Osteoblast (primary cell): ENCODE measurements around the gene PLSCR1. TPM values are rescaled to one million over a fixed set of nuclear protein-coding genes. Genes with fewer than 3 reads are reported as not detected.

ENCODE experiments used
- DNase-seq: peaks from one replicate; pipeline ENCODE4 v3.0.0; 2011; ENCODE audit warnings: low spot score, mixed read lengths; ENCODE audit not compliant: insufficient read length; ENCODE audit errors: missing footprints
- H2AFZ ChIP-seq: 2 replicates; pipeline ENCODE4 v1.6.0; 2011; ENCODE audit warnings: mild to moderate bottlenecking, low read length
- H3K27ac ChIP-seq: 2 replicates; pipeline ENCODE4 v1.5.1; 2011; ENCODE audit warnings: mild to moderate bottlenecking, low read depth, low read length, moderate library complexity
- H3K27me3 ChIP-seq: 2 replicates; pipeline ENCODE4 v1.6.0; 2012; ENCODE audit warnings: mild to moderate bottlenecking, control low read depth, inconsistent platforms, low read length, moderate library complexity; ENCODE audit not compliant: insufficient read depth
- H3K36me3 ChIP-seq: 2 replicates; pipeline ENCODE4 v1.5.1; 2011; ENCODE audit warnings: mild to moderate bottlenecking, low read length, control low read depth, moderate library complexity; ENCODE audit not compliant: insufficient read depth
- H3K4me1 ChIP-seq: 2 replicates; pipeline ENCODE4 v1.5.1; 2011; ENCODE audit warnings: mild to moderate bottlenecking, low read length, control low read depth, moderate library complexity; ENCODE audit not compliant: insufficient read depth
- H3K4me2 ChIP-seq: 2 replicates; pipeline ENCODE4 v1.6.0; 2011; ENCODE audit warnings: mild to moderate bottlenecking, low read length; ENCODE audit not compliant: insufficient read depth
- H3K4me3 ChIP-seq: fragments of 200-600 bp; sonication (generic); 3 replicates; pipeline ENCODE4 v1.5.1; 2012; ENCODE audit warnings: mild to moderate bottlenecking, low read length, inconsistent platforms; ENCODE audit not compliant: insufficient read depth
- H3K79me2 ChIP-seq: 2 replicates; pipeline ENCODE4 v1.6.0; 2012; ENCODE audit warnings: mild to moderate bottlenecking, low read length, control low read depth, inconsistent platforms; ENCODE audit not compliant: insufficient read depth
- H3K9me3 ChIP-seq: 2 replicates; pipeline ENCODE4 v1.5.1; 2011; ENCODE audit warnings: low read depth, low read length, control low read depth
- H4K20me1 ChIP-seq: 2 replicates; pipeline ENCODE4 v1.6.0; 2012; ENCODE audit warnings: mild to moderate bottlenecking, low read length, control low read depth; ENCODE audit not compliant: insufficient read depth
- total RNA-seq: library from RNA; depleted of rRNA; stranded (reverse); fragments of >200 nt; gene quantifications from 2 replicates; pipeline ENCODE4 v1.2.3, GENCODE V29; 2012
- TF ChIP-seq, protein P1 (sequence below): IDR thresholded peaks from 2 replicates; pipeline ENCODE4 v1.5.1; 2011; ENCODE audit warnings: mild to moderate bottlenecking, low read depth, low read length, moderate library complexity; ENCODE audit errors: extremely low read depth

Gene PLSCR1
- total RNA-seq, 1 donor: 35.1 TPM

DNA sequence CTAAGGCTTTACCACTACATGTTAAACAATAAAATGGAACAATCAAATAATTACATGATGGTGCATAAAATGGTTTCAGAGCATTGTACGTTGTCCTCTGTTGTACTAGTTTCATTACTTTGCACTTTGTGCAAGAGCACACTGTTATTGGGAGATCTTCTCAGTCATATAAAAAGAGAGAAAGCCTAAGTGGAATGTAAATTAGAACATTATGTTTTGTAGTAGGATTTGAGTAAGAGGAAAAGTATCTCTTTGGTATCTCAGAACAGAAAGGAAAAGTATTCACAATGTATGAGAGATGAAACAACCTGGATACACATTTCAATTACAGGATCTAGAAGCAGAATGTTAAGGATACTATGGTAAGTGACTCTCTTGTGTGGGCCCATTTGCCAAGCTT, 48.2 kb downstream of the PLSCR1 start:
- no peak for DNase-seq
- no peaks in the 10 kb centered on the region for H4K20me1 ChIP-seq
- no peaks in the 10 kb centered on the region for H3K4me1 ChIP-seq
- TF ChIP-seq, protein P1, sequence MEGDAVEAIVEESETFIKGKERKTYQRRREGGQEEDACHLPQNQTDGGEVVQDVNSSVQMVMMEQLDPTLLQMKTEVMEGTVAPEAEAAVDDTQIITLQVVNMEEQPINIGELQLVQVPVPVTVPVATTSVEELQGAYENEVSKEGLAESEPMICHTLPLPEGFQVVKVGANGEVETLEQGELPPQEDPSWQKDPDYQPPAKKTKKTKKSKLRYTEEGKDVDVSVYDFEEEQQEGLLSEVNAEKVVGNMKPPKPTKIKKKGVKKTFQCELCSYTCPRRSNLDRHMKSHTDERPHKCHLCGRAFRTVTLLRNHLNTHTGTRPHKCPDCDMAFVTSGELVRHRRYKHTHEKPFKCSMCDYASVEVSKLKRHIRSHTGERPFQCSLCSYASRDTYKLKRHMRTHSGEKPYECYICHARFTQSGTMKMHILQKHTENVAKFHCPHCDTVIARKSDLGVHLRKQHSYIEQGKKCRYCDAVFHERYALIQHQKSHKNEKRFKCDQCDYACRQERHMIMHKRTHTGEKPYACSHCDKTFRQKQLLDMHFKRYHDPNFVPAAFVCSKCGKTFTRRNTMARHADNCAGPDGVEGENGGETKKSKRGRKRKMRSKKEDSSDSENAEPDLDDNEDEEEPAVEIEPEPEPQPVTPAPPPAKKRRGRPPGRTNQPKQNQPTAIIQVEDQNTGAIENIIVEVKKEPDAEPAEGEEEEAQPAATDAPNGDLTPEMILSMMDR: no peak
- H3K4me2 ChIP-seq: no peak overlapping the region
- no peak overlapping the region for H3K4me3 ChIP-seq
- no peaks in the 10 kb centered on the region for H3K36me3 ChIP-seq
- no peaks in the 10 kb centered on the region for H3K79me2 ChIP-seq
- H3K9me3 ChIP-seq: no peaks in the 10 kb centered on the region
- no peak overlapping the region for H3K27ac ChIP-seq
- H2AFZ ChIP-seq: no peak overlapping the region
- no peaks in the 10 kb centered on the region for H3K27me3 ChIP-seq

- DNase-seq: no peak
- Histone ChIP-seq H3K36me3 (no peaks in the 10 kb centered on the region), H3K4me1 (no peaks in the 10 kb centered on the region), H3K27ac (no peak overlapping the region), H3K79me2 (no peaks in the 10 kb centered on the region), H3K9me3 (no peaks in the 10 kb centered on the region), H3K4me3 (no peak overlapping the region), H4K20me1 (no peaks in the 10 kb centered on the region), H2AFZ (no peak overlapping the region), H3K4me2 (no peak overlapping the region), H3K27me3 (no peaks in the 10 kb centered on the region)
- TF ChIP-seq, protein P1: no peak
Measured at GRCh38 chr3:146493761-146494160, 50.6 kb downstream of the PLSCR1 start.

DNA sequence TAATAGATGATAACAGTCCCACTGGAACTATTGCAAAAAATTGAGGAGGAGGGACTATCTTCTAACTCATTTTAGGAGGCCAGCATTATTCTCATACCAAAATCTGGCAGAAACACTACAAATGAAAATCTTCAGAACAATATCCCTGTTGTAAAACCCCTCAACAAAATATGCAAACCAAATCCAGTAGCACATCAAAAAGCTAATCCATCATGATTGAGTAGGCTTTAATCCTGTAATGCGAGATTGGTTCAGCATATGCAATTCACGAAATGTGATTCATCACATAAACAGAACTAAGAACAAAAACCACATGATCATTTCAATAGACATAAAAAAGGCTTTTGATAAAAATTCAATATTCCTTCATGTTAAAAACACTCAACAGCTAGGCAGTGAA, 51.2 kb downstream of the PLSCR1 start:
- Histone ChIP-seq H4K20me1 (no peaks in the 10 kb centered on the region), H3K36me3 (no peaks in the 10 kb centered on the region), H3K4me1 (no peaks in the 10 kb centered on the region), H3K27me3 (no peaks in the 10 kb centered on the region), H3K4me3 (no peak overlapping the region), H3K79me2 (no peaks in the 10 kb centered on the region), H3K9me3 (no peaks in the 10 kb centered on the region), H3K27ac (no peak overlapping the region), H2AFZ (no peak overlapping the region), H3K4me2 (no peak overlapping the region)
- no peak for DNase-seq
- TF ChIP-seq, protein P1: no peak

DNA sequence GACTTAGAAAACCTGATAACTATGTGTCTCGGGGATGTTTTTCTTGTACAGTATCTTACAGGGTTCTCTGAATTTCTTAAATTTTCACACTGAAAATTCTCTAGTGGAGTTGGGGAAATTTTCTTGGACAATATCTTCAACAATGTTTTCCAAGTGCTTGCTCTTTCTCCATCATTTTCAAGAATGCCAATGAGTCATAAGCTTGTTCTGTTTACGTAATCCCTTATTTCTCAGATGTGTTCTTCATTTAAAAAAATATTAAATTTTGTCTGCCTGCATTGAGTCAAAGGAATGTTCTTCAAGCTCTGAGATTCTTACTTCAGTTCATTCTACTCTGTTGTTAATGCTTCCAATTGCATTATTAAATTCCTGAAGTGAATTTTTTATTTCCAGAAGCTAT, 53.1 kb downstream of the PLSCR1 start:
- no peak overlapping the region for H3K4me2 ChIP-seq
- no peaks in the 10 kb centered on the region for H3K4me1 ChIP-seq
- TF ChIP-seq, protein P1: no peak
- peak; percentile 34 for DNase-seq
- no peaks in the 10 kb centered on the region for H3K36me3 ChIP-seq
- H3K9me3 ChIP-seq: no peaks in the 10 kb centered on the region
- H2AFZ ChIP-seq: no peak overlapping the region
- no peaks in the 10 kb centered on the region for H3K79me2 ChIP-seq
- H3K27me3 ChIP-seq: no peaks in the 10 kb centered on the region
- H3K4me3 ChIP-seq: no peak overlapping the region
- H4K20me1 ChIP-seq: no peaks in the 10 kb centered on the region
- no peak overlapping the region for H3K27ac ChIP-seq
